SKM-1 (cell line): ENCODE measurements around the gene MAPRE2.
"Not testable (repeated sequence)": the region's sequence is repeated elsewhere in the genome, so short reads cannot be mapped to it uniquely, and the experiment has no call there.

Experiments used
- DNase-seq: peaks from one replicate; lab custom pipeline; 2025; ENCODE audit not compliant: unreplicated experiment; lab: John Stamatoyannopoulos, UW

MAPRE2 gene

DNA sequence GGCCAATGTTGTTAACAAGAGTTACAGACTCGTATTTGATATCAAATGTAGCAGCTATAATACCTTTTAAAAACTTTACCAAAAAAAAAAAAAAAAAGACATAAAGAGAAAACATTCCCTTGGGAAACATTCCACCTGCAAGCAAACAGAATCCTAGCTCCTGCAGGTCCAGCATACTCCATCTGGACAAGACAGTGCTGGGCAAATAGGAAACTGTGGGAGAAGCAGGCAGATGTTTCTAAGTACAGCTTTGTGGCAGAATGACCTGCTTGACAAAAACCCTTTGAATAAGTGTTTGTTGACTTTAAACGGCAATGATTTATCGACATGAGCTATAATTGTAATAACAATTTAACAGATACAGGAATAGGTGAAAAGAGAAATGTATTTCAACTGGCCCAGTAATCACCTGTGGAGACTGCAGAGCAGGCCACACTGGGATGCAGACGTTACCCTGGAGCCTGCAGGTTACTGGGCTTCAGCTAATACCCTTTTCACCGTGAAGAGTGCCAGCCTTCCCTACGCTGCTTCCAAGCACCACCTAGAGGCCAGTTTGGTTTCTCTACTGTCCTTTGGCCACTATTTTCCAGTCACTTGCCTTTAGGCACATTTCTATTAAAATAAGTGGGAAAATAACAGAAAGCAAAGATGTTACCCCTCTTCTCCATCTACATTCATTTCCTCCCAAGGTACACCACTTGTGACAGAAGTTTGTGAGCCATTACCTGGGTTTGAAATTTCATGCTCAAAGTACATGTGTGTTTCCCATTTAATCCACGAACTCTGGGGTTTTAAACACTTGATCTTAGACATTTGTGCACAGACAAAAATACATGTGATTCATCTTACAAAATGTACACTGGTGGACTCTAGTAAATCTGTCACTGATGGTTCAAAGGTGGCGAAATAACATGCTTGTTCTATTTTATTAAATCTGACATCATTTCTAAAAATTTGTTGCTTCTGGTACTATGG lies 102.7 kb downstream of the MAPRE2 start:
- peak; percentile 50 for DNase-seq

GRCh38 chr18:35144698-35145097 lies 103.5 kb downstream of the MAPRE2 start:
- no peak for DNase-seq

DNA sequence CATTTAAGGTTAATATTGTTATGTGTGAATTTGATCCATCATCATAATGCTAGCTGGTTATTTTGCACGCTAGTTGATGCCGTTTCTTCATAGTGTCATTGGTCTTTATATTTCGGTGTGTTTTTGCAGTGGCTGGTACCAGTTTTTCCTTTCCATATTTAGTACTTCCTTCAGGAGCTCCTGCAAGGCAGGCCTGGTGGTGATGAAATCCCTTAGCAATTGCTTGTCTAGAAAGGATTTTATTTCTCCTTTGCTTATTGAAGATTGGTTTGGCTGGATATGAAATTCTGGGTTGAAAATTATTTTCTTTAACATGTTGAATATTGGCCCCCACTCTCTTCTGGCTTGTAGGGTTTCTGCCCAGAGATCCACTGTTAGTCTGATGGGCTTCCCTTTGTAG lies 109.0 kb downstream of the MAPRE2 start:
- not testable (repeated sequence) for DNase-seq

DNA sequence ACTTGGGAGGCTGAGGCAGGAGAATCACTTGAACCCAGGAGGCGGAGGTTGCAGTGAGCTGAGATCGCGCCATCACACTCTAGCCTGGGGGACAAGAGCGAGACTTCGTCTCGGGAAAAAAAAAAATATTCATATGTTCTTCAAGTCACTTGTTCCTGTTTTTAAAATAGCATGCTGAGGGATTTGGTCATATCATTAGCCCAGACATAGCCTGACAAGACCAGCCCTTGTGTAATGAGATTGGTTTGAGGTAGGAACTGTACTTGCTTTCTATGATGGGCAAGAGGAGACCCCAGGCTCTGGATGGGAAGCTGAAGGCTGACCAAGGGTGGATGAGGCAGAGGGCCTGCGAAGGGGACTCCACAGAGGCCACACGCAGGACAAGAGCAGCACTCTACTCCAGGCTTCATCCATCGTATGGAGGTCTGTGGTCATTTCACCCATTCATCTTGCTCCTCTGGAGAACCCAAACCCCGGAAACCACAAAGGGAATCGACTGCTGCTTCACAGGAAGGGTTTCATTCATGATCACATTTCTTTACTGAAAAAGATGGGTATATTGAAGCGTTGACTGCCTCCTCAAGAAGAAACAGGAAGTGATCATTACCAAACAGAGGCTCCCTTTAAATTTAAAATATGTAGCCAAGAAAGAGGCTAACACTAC lies 112.5 kb downstream of the MAPRE2 start:
- peak; percentile 90 for DNase-seq

GRCh38 chr18:35155398-35156117 lies 114.3 kb downstream of the MAPRE2 start:
- DNase-seq: no peak

DNA sequence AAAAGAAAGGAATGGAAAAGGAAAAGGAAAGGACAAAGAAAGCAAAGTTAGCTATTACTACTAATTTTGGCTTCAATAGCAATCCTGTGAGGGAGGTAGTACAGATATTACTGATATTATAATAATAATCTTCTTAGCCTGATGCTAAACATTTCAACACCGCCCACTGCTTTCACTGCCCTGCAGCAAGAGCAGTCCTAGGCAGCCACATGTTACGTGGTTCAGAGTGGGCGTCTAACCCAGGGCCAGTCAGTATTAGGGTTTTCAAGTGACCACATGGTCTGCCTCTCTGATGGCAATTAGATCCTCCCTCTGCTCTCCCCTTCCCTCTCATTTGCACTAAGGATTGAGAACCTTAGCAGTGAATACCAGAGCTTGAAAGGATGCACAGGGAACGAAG lies 116.0 kb downstream of the MAPRE2 start:
- DNase-seq: no peak

DNA sequence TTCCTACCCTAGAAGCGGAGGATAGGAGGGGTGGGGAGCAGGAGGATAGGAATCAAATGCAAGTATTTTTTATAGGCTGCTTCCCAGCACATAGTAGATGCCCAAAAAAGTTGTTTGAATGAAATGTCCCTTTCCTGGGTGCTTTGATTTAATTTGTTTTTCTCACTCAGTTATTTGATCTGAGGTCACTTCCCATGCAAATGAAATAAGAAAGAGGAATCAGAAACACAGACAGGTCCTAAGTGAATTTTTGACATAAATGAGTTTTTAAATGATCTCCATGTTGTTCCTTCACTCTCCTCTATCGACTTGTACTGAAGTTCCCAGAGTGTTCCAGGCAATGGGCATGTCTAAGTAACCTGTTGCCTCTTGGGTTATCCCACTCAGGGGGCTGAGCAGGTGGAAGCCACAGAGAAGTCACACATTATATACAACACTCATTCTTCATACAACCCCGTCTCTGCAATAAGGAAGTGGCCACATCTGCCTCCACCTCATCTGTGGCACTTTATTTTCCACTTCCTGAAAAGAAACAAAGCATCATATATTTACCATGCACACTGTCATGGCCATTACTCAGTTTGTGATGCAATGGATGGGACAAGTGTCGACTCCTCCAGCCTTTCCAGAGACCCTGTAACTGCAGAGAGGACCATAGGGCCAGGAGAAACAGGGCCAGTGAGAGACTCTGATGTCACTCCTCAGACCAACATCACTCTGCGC lies 117.7 kb downstream of the MAPRE2 start:
- DNase-seq: peak; percentile 79

DNA sequence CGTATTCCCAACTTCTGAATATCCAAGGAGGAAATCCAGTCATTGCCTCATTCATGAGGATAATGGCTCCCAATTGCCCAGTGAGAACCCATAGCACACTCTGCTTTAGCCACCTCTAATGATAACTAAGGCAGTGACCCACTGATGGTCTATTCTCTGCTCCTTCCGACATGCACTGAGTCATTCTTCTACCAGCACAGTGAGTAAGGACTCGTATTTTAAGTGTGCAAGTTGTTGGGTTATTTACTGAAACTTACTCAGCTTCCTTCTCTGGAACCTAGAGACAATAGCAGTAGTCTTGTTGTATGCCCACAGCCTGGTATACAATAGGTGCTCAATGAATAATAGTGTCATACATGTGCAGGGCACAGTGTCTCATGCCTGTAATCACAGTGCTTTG lies 118.6 kb downstream of the MAPRE2 start:
- DNase-seq: no peak

DNA sequence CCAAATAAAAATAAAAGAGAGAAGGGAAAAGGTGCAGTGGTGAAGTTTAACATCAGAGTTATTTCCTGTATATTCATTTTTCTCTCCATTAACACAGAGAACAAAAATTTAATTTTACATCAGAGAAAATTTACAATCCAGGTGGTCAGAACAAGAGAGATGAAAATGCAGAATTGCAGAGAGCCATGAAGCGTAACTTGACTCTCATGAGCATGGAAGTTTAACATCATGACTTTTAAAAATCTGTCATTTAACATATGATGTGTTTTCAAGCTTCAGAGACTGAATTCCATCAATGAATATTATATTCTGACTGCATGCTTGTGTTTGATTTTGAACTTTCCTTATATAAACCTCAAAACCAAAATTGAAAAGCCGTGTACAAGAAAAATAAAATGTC lies 120.3 kb downstream of the MAPRE2 start:
- no peak for DNase-seq

DNA sequence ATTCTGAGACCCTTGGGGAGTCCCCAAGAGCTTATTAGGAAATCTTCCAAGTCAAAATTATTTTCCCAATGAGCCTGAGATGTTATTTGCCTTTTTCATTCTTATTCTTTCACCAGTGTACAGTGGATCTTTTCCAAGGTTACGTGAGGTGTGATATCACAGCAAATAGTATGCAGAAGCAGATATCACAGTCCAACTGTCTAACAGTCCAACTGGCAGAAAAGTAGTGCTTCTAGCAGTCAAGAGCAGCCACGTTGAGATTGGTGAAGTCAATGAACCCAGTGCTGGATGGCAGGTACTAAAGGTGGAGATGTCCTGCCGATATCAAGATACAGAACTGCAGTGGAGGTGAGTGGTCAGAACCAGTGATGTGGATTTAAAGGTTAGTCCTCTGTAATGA lies 120.7 kb downstream of the MAPRE2 start:
- no peak for DNase-seq

DNA sequence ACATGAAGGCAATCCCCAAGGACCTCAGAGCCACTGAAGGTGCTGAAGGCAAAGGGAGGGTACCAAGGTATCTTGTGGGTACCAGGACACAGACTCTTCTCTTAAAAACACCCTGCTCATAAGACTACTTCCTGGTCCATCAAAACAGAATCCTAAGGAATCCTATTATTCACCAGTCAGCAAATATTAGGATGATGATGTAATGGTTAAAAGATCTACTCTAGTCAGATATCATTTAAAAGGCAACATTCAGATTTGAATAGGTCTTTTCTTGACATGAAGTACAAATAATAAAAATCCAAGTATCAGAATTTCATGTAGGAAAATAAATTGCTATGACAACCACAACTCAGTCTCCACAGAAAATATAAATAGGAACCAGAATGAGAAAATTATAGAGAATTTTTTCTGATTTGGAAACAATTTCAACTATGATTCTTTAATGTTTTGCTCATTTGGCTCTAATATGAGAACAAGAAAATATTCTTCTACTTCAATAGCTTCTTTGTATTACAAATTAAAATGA lies 121.9 kb downstream of the MAPRE2 start:
- DNase-seq: no peak

- no peak for DNase-seq
Measured at GRCh38 chr18:35163721-35164120, 122.5 kb downstream of the MAPRE2 start.

GRCh38 chr18:35164133-35164532 lies 122.9 kb downstream of the MAPRE2 start:
- no peak for DNase-seq

DNA sequence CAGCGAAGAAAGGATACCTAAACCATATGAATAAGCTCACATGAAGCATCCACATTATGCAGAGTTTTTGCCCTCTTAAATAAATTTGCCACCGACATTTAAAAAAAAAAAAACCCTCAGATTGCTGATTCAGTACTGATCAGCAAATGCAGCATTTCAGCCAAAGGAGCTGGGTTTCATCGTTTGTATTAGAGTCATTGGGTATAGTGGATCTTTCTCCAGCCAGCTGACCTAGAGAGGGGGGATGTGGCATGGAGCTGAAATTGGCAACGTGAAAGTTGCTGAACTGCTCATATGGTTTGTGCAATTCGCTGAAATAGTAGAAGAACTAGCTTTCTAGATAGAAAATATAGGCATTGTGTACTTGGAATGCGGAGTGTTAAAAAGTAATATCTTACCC lies 126.1 kb downstream of the MAPRE2 start:
- DNase-seq: no peak

DNA sequence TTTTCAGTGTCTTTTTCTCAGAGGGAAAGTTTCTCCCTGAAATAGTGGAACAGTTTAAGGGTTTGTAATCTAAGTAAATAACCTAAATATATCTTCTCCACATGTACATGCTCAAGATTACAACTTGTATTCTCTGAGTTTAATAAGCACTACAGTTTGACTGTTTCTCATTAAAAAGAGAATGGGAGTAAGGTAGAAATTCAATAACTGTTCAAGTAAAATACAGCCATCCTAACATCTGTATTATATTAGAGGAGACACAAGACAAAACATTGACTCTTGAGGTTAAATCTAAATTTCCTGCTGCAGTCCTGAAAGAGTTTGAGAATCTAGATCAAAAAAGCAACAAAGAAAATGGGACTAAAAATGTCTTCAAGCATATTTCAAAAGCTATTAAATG lies 126.6 kb downstream of the MAPRE2 start:
- DNase-seq: no peak

- DNase-seq: not testable (repeated sequence)
Measured at GRCh38 chr18:35170323-35170722, 129.1 kb downstream of the MAPRE2 start.

DNA sequence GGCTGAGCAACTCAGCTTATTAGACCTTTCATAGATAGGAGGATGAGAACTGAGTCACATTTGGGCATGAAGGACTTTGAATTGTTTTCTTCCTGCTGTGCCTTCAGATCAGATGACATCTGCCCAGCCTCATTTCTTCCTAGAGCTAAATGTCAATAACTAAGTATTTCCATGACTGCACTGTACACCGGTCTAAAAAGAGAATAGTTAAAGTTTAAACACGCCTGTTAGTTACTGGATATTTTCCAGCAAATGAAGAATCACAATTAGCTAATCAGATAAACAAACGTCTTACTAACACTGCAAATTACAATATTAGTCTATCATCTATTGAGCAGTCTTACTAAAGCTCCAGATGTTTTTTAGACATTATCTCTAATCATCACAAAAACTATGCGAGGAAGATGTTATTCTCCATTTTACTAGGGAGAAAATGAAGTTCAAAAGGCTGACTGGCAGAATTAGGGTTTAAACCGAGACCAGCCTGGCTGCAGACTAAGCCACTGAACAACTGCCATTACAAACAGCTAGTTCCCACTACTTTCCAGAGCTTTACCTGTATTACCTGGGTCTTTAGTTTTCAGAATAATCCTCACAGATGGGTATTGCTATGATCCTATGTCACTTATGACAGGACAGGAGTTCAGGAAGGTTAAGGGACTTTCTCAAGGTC lies 130.2 kb downstream of the MAPRE2 start:
- DNase-seq: no peak

GRCh38 chr18:35172009-35172408 lies 130.8 kb downstream of the MAPRE2 start:
- no peak for DNase-seq

- DNase-seq: no peak
Measured at GRCh38 chr18:35172451-35173035, 131.3 kb downstream of the MAPRE2 start.
